H1 (cell line): ENCODE measurements around the gene FGB. TPM values are rescaled to one million over a fixed set of nuclear protein-coding genes. Genes with fewer than 3 reads are reported as not detected.

Source experiments
- CTCF ChIA-PET: fragments of 300-600 bp; sonication (Branson Sonifier 250); formaldehyde crosslinking; loops from one replicate; lab custom pipeline; 2021; ENCODE audit not compliant: partially characterized antibody; lab: Charles Lee
- POLR2A ChIA-PET: fragments of 300-600 bp; sonication (Branson Sonifier 250); formaldehyde crosslinking; loops from one replicate; lab custom pipeline; 2021; ENCODE audit warnings: inconsistent platforms; ENCODE audit not compliant: partially characterized antibody; lab: Charles Lee
- DNase-seq, 2 experiments: peaks; one replicate each; pipeline versions ENCODE4 v3.0.0 to v3.0.0-alpha.2; 2010 to 2022; ENCODE audit warnings: low spot score in 2 of 2, low read depth in 1 of 2, mixed read lengths in 1 of 2
- FAIRE-seq: peaks from 2 replicates; lab custom pipeline; 2011; peaks lifted over from hg19 to GRCh38; lab: Jason Lieb, UNC
- H2AFZ ChIP-seq: 2 replicates; pipeline ENCODE4 v1.8.1; 2012; ENCODE audit warnings: low read length, inconsistent platforms
- H2AK5ac ChIP-seq: 2 replicates; pipeline ENCODE4 v1.6.1; 2013; ENCODE audit warnings: low read depth, low read length
- H2BK120ac ChIP-seq: replicated peaks from 2 replicates; pipeline ENCODE3; 2013; ENCODE audit warnings: low read depth, low read length, inconsistent platforms
- H2BK12ac ChIP-seq: 2 replicates; pipeline ENCODE4 v1.6.1; 2013; ENCODE audit warnings: low read depth, low read length
- H2BK15ac ChIP-seq: 2 replicates; pipeline ENCODE4 v1.6.1; 2013; ENCODE audit warnings: low read length
- H2BK20ac ChIP-seq: 2 replicates; pipeline ENCODE4 v1.6.1; 2013; ENCODE audit warnings: low read length
- H2BK5ac ChIP-seq: 2 replicates; pipeline ENCODE4 v1.6.1; 2013; ENCODE audit warnings: low read depth, low read length
- H3K14ac ChIP-seq: 2 replicates; pipeline ENCODE4 v1.6.1; 2013; ENCODE audit warnings: inconsistent platforms; ENCODE audit not compliant: insufficient read length
- H3K18ac ChIP-seq: 2 replicates; pipeline ENCODE4 v1.6.1; 2013; ENCODE audit warnings: low read length; ENCODE audit errors: extremely low read depth
- H3K23ac ChIP-seq: 2 replicates; pipeline ENCODE4 v1.6.1; 2013; ENCODE audit warnings: inconsistent platforms; ENCODE audit not compliant: insufficient read length
- H3K23me2 ChIP-seq: 2 replicates; pipeline ENCODE4 v1.6.1; 2013; ENCODE audit warnings: low read depth, low read length
- H3K27ac ChIP-seq: 2 replicates; pipeline ENCODE4 v1.6.1; 2011; ENCODE audit warnings: low read depth, low read length, inconsistent platforms
- H3K27me3 ChIP-seq, 4 experiments: replicated peaks in 1 of 4; 1 replicate in 1 of 4; 2 replicates in 3 of 4; pipeline versions ENCODE4 v1.6.1 to v1.8.1; 2011 to 2013; ENCODE audit warnings: low read length in 3 of 4, mild to moderate bottlenecking in 3 of 4, inconsistent platforms in 2 of 4, mixed read lengths in 2 of 4, moderate library complexity in 1 of 4; ENCODE audit not compliant: control insufficient read depth in 3 of 4, insufficient read depth in 3 of 4; ENCODE audit errors: extremely low read depth in 1 of 4
- H3K36me3 ChIP-seq, 4 experiments: 2 replicates each; pipeline versions ENCODE4 v1.6.1 to v1.8.1; 2011 to 2013; ENCODE audit warnings: mild to moderate bottlenecking in 4 of 4, low read length in 3 of 4, moderate library complexity in 2 of 4, control low read depth in 1 of 4, inconsistent platforms in 1 of 4; ENCODE audit not compliant: insufficient read depth in 4 of 4, control insufficient read depth in 2 of 4
- H3K4ac ChIP-seq: replicated peaks from 2 replicates; pipeline ENCODE3; 2013; ENCODE audit warnings: low read length, low read depth, mixed read lengths, inconsistent platforms; ENCODE audit not compliant: insufficient read length
- H3K4me1 ChIP-seq, 4 experiments: replicated peaks in 1 of 4; 1 replicate in 1 of 4; 2 replicates in 3 of 4; pipeline versions ENCODE4 v1.6.1 to v1.8.1; 2011 to 2013; ENCODE audit warnings: low read length in 3 of 4, inconsistent platforms in 2 of 4, mixed read lengths in 1 of 4; ENCODE audit not compliant: insufficient read depth in 4 of 4, control insufficient read depth in 3 of 4
- H3K4me2 ChIP-seq, 2 experiments: 2 replicates each; pipeline versions ENCODE4 v1.6.1 to v1.8.1; 2011 to 2013; ENCODE audit warnings: low read depth in 2 of 2, low read length in 2 of 2, control low read depth in 1 of 2, inconsistent platforms in 1 of 2, mild to moderate bottlenecking in 1 of 2; ENCODE audit not compliant: insufficient read depth in 1 of 2
- H3K4me3 ChIP-seq, 4 experiments: fragments of 200-600, 300-600 bp in 1 of 4; sonication (generic), shearing (Covaris generic), sonication (Bioruptor Twin) in 1 of 4; 2 replicates each; pipeline versions ENCODE4 v1.5.1 to v1.8.1; 2011 to 2016; ENCODE audit warnings: low read length in 4 of 4, low read depth in 3 of 4, control low read depth in 2 of 4, inconsistent platforms in 2 of 4, mild to moderate bottlenecking in 2 of 4, mixed read lengths in 1 of 4, moderate library complexity in 1 of 4; ENCODE audit not compliant: insufficient read depth in 2 of 4; ENCODE audit errors: extremely low read depth in 1 of 4
- H3K56ac ChIP-seq: replicated peaks from 2 replicates; pipeline ENCODE3; 2013; ENCODE audit warnings: low read depth, mild to moderate bottlenecking, mixed read lengths, low read length, inconsistent platforms; ENCODE audit not compliant: insufficient read length
- H3K79me1 ChIP-seq: 2 replicates; pipeline ENCODE4 v1.6.1; 2013; ENCODE audit warnings: low read depth, low read length, control low read depth
- H3K79me2 ChIP-seq, 2 experiments: 2 replicates each; pipeline versions ENCODE4 v1.6.1 to v1.8.1; 2012 to 2013; ENCODE audit warnings: low read length in 2 of 2, mild to moderate bottlenecking in 2 of 2, inconsistent platforms in 1 of 2; ENCODE audit not compliant: insufficient read depth in 2 of 2, control insufficient read depth in 1 of 2
- H3K9ac ChIP-seq, 4 experiments: replicated peaks in 1 of 4; 1 replicate in 1 of 4; 2 replicates in 3 of 4; pipeline versions ENCODE4 v1.6.1 to v1.8.1; 2011 to 2013; ENCODE audit warnings: low read depth in 3 of 4, low read length in 3 of 4, control low read depth in 2 of 4, mild to moderate bottlenecking in 2 of 4, moderate library complexity in 2 of 4, inconsistent platforms in 1 of 4; ENCODE audit errors: extremely low read depth in 1 of 4
- H3K9me3 ChIP-seq, 2 experiments: 2 replicates each; pipeline versions ENCODE4 v1.6.1 to v1.8.1; 2012 to 2013; ENCODE audit warnings: mild to moderate bottlenecking in 2 of 2, moderate library complexity in 2 of 2, control low read depth in 1 of 2, inconsistent platforms in 1 of 2, low read depth in 1 of 2, low read length in 1 of 2, mixed read lengths in 1 of 2; ENCODE audit not compliant: insufficient read depth in 2 of 2
- H4K20me1 ChIP-seq, 2 experiments: replicated peaks in 1 of 2; 2 replicates each; pipeline versions ENCODE3 to v1.8.1; 2011 to 2013; ENCODE audit warnings: inconsistent platforms in 2 of 2, low read length in 2 of 2, mild to moderate bottlenecking in 1 of 2; ENCODE audit not compliant: insufficient read depth in 2 of 2, control insufficient read depth in 1 of 2
- H4K5ac ChIP-seq: 2 replicates; pipeline ENCODE4 v1.6.1; 2013; ENCODE audit warnings: low read length, low read depth, mixed read lengths, inconsistent platforms; ENCODE audit not compliant: insufficient read length
- H4K8ac ChIP-seq: 2 replicates; pipeline ENCODE4 v1.8.0; 2013; ENCODE audit warnings: mild to moderate bottlenecking, moderate library complexity, low read length, inconsistent platforms; ENCODE audit not compliant: insufficient read depth; ENCODE audit errors: extremely low read depth
- H4K91ac ChIP-seq: replicated peaks from 2 replicates; pipeline ENCODE3; 2013; ENCODE audit warnings: low read length, mixed read lengths, inconsistent platforms; ENCODE audit not compliant: insufficient read length
- BCL11A ChIP-seq, 2 experiments: IDR thresholded peaks; one replicate each; pipeline ENCODE4 v1.6.1; 2011; ENCODE audit warnings: low read depth in 2 of 2, low read length in 2 of 2, mild to moderate bottlenecking in 2 of 2
- BRCA1 ChIP-seq: IDR thresholded peaks from 2 replicates; pipeline ENCODE4 v1.6.1; 2012; ENCODE audit warnings: low read depth, low read length, improper control_type of control experiment
- EGR1 ChIP-seq: IDR thresholded peaks from 2 replicates; pipeline ENCODE4 v1.6.1; 2011; ENCODE audit warnings: low read depth, low read length, borderline replicate concordance
- GABPA ChIP-seq: IDR thresholded peaks from 2 replicates; pipeline ENCODE4 v1.6.1; 2011; ENCODE audit warnings: mild to moderate bottlenecking, low read length, moderate library complexity, borderline replicate concordance; ENCODE audit not compliant: insufficient read depth
- KDM1A ChIP-seq: fragments of 200-600, 300-600 bp; sonication (generic); IDR thresholded peaks from 2 replicates; pipeline ENCODE4 v1.7.1; 2016; ENCODE audit warnings: mild to moderate bottlenecking, low read length, borderline replicate concordance
- KDM5A ChIP-seq: fragments of 200-600 bp; IDR thresholded peaks from 2 replicates; pipeline ENCODE4 v1.7.1; 2012; ENCODE audit warnings: mild to moderate bottlenecking, low read length, inconsistent platforms, mixed read lengths
- NANOG ChIP-seq: IDR thresholded peaks from 2 replicates; pipeline ENCODE4 v1.6.1; 2011; ENCODE audit warnings: low read length, low read depth, mild to moderate bottlenecking, inconsistent platforms; ENCODE audit not compliant: insufficient read depth, poor library complexity, severe bottlenecking
- RFX5 ChIP-seq: IDR thresholded peaks from 2 replicates; pipeline ENCODE4 v1.6.1; 2011; ENCODE audit warnings: low read depth, low read length, improper control_type of control experiment, borderline replicate concordance
- SP1 ChIP-seq: IDR thresholded peaks from 2 replicates; pipeline ENCODE4 v1.6.1; 2011; ENCODE audit warnings: low read depth, low read length
- SP4 ChIP-seq: IDR thresholded peaks from 2 replicates; pipeline ENCODE4 v1.6.1; 2012; ENCODE audit warnings: low read length, inconsistent platforms
- TAF7 ChIP-seq: optimal IDR thresholded peaks from 2 replicates; pipeline ENCODE3; 2011; ENCODE audit warnings: low read depth, mild to moderate bottlenecking, inconsistent platforms, low read length, moderate library complexity, borderline replicate concordance
- ZNF274 ChIP-seq: IDR thresholded peaks from 2 replicates; pipeline ENCODE4 v1.7.0; 2012; ENCODE audit warnings: low read length, borderline replicate concordance; ENCODE audit errors: extremely low read depth
- WGBS, 2 experiments: shearing (Covaris generic) in 1 of 2; methylation state at CpG; one replicate each; pipeline versions ENCODE4 v1.1.6 to v1.1.7; 2013 to 2015; ENCODE audit warnings: low lambda C conversion rate in 2 of 2, mixed read lengths in 2 of 2, inconsistent platforms in 1 of 2, low coverage in 1 of 2, missing lambda C conversion rate in 1 of 2; ENCODE audit not compliant: insufficient replicate concordance in 2 of 2, insufficient coverage in 1 of 2, insufficient read length in 1 of 2; ENCODE audit errors: extremely low coverage in 1 of 2, missing lambda C conversion rate in 1 of 2; 5-methylcytosine and 5-hydroxymethylcytosine counted together
- polyA plus RNA-seq, 7 experiments: library from polyadenylated mRNA; depleted of rRNA in 3 of 7; stranded (reverse) in 5 of 7; unstranded in 2 of 7; fragments of >200 nt in 5 of 7; fragments of 200-250 nt in 2 of 7; gene quantifications; 1 replicate in 5 of 7; 2 replicates in 1 of 7; 4 replicates in 1 of 7; pipeline versions ENCODE4 v1.2.1 to v1.2.3, GENCODE V29; 2011 to 2013; ENCODE audit warnings: missing spikeins in 2 of 7, mixed read lengths in 2 of 7
- total RNA-seq: library from RNA; stranded (reverse); fragmentation: NEBNext Ultra II Directional; extraction: Animal tissue kit (Norgen Biotek cat#: 25700); gene quantifications from 2 replicates; pipeline ENCODE4 v1.2.1, GENCODE V29; 2021
- TF ChIP-seq, protein P1 (sequence below): IDR thresholded peaks from 2 replicates; pipeline ENCODE4 v1.6.1; 2012; ENCODE audit warnings: low read length, inconsistent platforms

The FGB gene
- total and polyA plus RNA-seq, 2 of the 8 experiments (the other 6 are each of a cell fraction or from before 2014, with no cell fraction given) = not detected

DNA sequence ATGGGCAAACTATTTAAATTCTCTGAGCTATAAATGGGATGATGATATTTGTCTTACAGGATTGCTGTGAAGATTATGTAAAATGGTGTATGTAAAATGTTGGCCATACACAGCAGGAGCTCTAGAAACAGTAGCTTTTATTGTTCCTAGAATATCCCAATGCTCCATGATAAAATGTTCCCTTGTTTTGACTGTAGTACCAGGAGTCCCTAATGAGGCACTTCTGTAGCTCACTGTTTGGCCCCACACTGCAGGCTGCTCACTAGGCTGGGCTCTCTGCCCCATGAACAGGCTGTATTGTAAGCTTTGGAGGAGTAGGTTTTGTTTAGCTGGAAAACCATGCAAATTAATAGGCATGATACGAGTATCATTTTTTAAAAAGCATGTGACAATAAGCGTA lies 31.1 kb downstream of the FGB start:
- Histone ChIP-seq H4K91ac (no peak overlapping the region), H3K4me3 (no peak overlapping the region), H3K4ac (no peak overlapping the region), H2BK5ac (no peak overlapping the region), H3K18ac (no peak overlapping the region), H2AFZ (no peak overlapping the region; the same call in 1 of the 2 replicates), H3K27me3 (no peaks in the 10 kb centered on the region), H3K23me2 (no peaks in the 10 kb centered on the region), H2BK12ac (no peak overlapping the region), H3K4me1 (0 out of 7 replicates have a peak, but pooled peaks cover 0 to 3% (median 0%) of the 10 kb centered on the region in 4 experiments), H4K8ac (no peak overlapping the region), H3K9ac (no peak overlapping the region), H3K27ac (no peak overlapping the region), H3K79me1 (no peaks in the 10 kb centered on the region), H3K79me2 (no peaks in the 10 kb centered on the region), H2BK15ac (0 out of 2 replicates have a peak overlapping the region, but pooled peaks have one; percentile 10), H4K20me1 (no peaks in the 10 kb centered on the region), H3K36me3 (no peaks in the 10 kb centered on the region), H4K5ac (no peak overlapping the region), H3K9me3 (no peaks in the 10 kb centered on the region), H3K56ac (no peak overlapping the region), H2BK120ac (no peak overlapping the region), H2AK5ac (no peak overlapping the region), H3K23ac (no peak overlapping the region), H3K4me2 (no peak overlapping the region), H2BK20ac (no peak overlapping the region), H3K14ac (no peak overlapping the region)
- POLR2A ChIA-PET = no interaction called here
- DNase-seq (no peak), FAIRE-seq (no peak)
- CTCF ChIA-PET = interaction anchor here (0.7 to 5.6 kb wide), 15 partner anchors 9 to 161 kb away, joined by 3 to 30 read pairs (median 6); partner anchors contain the start of genes FGB and FGG
- 77% methylated on average over 2 of the region's 2 CpGs; no CpG with 5 or more reads in 1 of the 2 experiments for WGBS, 2 experiments
- TF ChIP-seq, protein P1, sequence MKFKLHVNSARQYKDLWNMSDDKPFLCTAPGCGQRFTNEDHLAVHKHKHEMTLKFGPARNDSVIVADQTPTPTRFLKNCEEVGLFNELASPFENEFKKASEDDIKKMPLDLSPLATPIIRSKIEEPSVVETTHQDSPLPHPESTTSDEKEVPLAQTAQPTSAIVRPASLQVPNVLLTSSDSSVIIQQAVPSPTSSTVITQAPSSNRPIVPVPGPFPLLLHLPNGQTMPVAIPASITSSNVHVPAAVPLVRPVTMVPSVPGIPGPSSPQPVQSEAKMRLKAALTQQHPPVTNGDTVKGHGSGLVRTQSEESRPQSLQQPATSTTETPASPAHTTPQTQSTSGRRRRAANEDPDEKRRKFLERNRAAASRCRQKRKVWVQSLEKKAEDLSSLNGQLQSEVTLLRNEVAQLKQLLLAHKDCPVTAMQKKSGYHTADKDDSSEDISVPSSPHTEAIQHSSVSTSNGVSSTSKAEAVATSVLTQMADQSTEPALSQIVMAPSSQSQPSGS = no peak
- TF ChIP-seq BCL11A (IDR thresholded peaks at IDR 0.05; ENCODE audit: low read depth in 2 of 2, low read length in 2 of 2) (no peak), RFX5 (no peak), TAF7 (no peak), SP1 (no peak), ZNF274 (no peak), NANOG (no peak), EGR1 (no peak), BRCA1 (no peak), KDM5A (no peak), SP4 (no peak), GABPA (no peak), KDM1A (no peak)
